Ascending aorta (tissue), 2 donors: ENCODE results near the gene ADAM23. TPM values are rescaled to one million over a fixed set of nuclear protein-coding genes. Genes with fewer than 3 reads are reported as not detected.
A peak's percentile ranks its signal among the peaks of the same experiment; 100 is the strongest.

ENCODE experiments used
- DNase-seq, 2 donors: peaks; one replicate each; pipeline ENCODE4 v3.0.0-alpha.2; 2019; ENCODE audit warnings: low spot score in 2 of 2
- H3K27ac ChIP-seq, 2 donors: fragments of 200-600 bp; sonication (generic); one replicate each; pipeline ENCODE4 v1.5.1; 2016 to 2017; ENCODE audit warnings: mild to moderate bottlenecking in 1 of 2
- H3K27me3 ChIP-seq: fragments of 200-600 bp; sonication (generic); one replicate; pipeline ENCODE4 v1.5.1; 2017
- H3K36me3 ChIP-seq, 2 donors: fragments of 200-600 bp; sonication (generic); one replicate each; pipeline ENCODE4 v1.5.1; 2016
- H3K4me1 ChIP-seq, 2 donors: fragments of 200-600 bp; sonication (generic); one replicate each; pipeline ENCODE4 v1.5.1; 2016 to 2017; ENCODE audit warnings: mild to moderate bottlenecking in 1 of 2
- H3K4me3 ChIP-seq, 2 donors: fragments of 200-600 bp; sonication (generic); one replicate each; pipeline ENCODE4 v1.5.1; 2016 to 2017; ENCODE audit warnings: mild to moderate bottlenecking in 1 of 2
- H3K9me3 ChIP-seq, 2 donors: fragments of 200-600 bp; sonication (generic); one replicate each; pipeline ENCODE4 v1.5.1; 2016
- intact Hi-C: fragments of 100-400 bp; cut with DNase I; formaldehyde crosslinking; loops from one replicate; pipeline ENCODE4 v1.15.1; 2023
- total RNA-seq: library from RNA; depleted of rRNA; stranded (reverse); fragments of >200 nt; gene quantifications from one replicate; pipeline ENCODE4 v1.1.0, GENCODE V29; 2016
- TF ChIP-seq, protein P1 (sequence below), 3 experiments: fragments of 200-600 bp in 2 of 3; fragments of 450-650 bp in 1 of 3; sonication (generic) in 2 of 3; IDR thresholded peaks; one replicate each; pipeline ENCODE4 v1.5.1; 2016 to 2019; ENCODE audit warnings: antibody characterized with exemption in 3 of 3, mild to moderate bottlenecking in 1 of 3, moderate library complexity in 1 of 3

ADAM23 gene
- total RNA-seq, 1 donor from 2014 or later, result 2.3 TPM

DNA sequence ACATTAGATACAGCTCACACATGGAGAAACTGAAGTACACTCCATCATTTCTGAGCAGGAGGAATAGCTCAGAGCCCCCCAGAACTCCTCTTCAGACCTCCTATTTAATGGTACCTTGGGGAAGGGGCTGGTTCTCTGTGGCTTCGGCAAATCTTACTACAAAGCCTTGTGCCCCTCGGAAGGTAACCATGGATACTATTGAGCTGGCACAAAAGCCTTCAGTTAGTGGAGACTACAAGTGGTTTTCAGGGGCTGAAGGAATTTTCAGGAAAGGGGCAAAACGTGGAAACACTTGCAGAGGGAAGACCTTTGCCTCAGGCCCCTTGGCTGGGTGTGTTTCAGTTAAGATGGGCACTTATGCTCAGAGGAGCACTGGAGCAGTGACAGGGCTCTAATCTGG lies 197.9 kb downstream of the ADAM23 start:
- Histone ChIP-seq H3K4me1 (no peaks in the 10 kb centered on the region), H3K36me3 (no peaks in the 10 kb centered on the region), H3K27ac (no peak overlapping the region), H3K9me3 (no peaks in the 10 kb centered on the region), H3K27me3 (no peaks in the 10 kb centered on the region), H3K4me3 (no peak overlapping the region)
- intact Hi-C loops, result no loop called here
- TF ChIP-seq, protein P1, sequence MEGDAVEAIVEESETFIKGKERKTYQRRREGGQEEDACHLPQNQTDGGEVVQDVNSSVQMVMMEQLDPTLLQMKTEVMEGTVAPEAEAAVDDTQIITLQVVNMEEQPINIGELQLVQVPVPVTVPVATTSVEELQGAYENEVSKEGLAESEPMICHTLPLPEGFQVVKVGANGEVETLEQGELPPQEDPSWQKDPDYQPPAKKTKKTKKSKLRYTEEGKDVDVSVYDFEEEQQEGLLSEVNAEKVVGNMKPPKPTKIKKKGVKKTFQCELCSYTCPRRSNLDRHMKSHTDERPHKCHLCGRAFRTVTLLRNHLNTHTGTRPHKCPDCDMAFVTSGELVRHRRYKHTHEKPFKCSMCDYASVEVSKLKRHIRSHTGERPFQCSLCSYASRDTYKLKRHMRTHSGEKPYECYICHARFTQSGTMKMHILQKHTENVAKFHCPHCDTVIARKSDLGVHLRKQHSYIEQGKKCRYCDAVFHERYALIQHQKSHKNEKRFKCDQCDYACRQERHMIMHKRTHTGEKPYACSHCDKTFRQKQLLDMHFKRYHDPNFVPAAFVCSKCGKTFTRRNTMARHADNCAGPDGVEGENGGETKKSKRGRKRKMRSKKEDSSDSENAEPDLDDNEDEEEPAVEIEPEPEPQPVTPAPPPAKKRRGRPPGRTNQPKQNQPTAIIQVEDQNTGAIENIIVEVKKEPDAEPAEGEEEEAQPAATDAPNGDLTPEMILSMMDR (IDR thresholded peaks at IDR 0.05), result no peak
- no peak for DNase-seq

DNA sequence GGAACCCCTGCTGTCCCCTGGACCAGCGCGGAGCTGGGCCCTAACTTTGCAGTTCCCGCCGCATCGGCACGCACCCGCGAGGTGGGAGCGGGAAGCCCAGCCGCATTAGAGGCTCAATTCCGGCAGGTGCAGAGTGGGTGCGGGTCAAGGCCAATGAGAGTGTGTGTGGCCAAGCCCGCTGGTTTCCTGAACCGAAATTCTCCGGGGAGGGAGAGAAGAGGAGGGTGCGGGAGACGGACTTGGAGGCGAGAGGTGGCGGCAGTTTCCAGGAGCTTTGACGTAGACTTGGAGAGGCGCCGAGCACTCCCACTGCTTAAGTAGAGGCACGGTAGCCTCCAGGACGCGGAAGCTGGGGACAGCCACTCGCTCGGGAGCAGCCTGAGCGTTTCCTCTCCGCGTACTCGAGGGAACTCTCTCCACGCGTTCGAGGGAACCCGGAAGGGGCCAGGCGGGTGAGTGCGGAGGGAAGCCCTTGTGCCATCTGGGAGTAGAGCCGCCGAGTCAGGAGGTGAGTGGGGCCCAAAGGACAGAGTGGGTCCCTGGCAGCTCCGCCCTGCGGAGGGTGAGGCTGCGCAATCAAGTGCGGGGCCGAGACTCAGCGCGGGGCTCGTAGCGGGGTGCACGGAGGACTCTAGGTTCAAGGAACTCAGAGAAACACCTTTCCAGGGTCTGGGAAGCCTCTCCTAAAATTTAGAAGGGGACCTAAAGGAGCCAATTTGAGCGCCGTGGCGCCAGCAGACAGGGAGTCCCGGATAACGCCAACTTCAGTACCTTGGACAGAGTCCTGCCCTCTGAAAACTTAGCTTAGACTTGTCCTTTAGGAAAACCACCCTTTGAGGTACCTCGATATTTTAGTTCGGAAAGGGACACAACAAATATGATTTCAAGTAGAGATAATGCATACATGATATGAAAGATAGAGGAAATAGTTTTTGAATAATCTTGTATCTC lies 199.0 kb downstream of the ADAM23 start, which contains the start of gene FAM237A:
Gene FAM237A, plus strand, starts transcription at position 413 of the 951 bp plus-strand sequence. CDS start 1,750 bp downstream, outside the sequence.
- TF ChIP-seq, protein P1 (IDR thresholded peaks at IDR 0.05), result no peak
- Histone ChIP-seq H3K27ac (no peak within 1 kb of the TSS), H3K27me3 (no peaks in the 10 kb centered on the region), H3K9me3 (no peaks in the 10 kb centered on the region), H3K36me3 (no peaks in the 10 kb centered on the region), H3K4me3 (peak within 1 kb of the TSS in 1 of 2 donors; percentile 2), H3K4me1 (no peaks in the 10 kb centered on the region)
- DNase-seq, result no peak
- intact Hi-C loops, result no loop called here

DNA sequence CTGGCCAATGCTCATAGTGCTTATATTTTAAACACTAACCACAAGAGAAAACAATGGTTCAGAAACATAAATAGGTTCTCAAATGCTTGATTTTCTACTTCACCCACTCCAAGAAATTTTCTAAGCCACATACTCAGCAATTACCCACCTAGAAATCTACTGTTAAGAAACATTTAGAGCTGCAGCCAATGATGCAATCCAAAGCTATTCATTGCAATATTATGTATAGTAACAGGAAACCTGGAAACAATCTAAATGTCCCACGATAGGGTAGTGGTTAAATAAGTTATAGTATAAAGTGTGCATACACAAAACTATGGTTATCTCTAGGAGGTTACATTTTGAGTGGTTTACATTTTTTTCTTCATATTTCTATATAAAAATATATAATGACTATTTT lies 204.7 kb downstream of the ADAM23 start:
- Histone ChIP-seq H3K4me3 (no peak overlapping the region), H3K36me3 (no peaks in the 10 kb centered on the region), H3K27ac (no peak overlapping the region), H3K9me3 (no peaks in the 10 kb centered on the region), H3K27me3 (no peaks in the 10 kb centered on the region), H3K4me1 (no peaks in the 10 kb centered on the region)
- TF ChIP-seq, protein P1 (IDR thresholded peaks at IDR 0.05), result no peak
- intact Hi-C loops, result no loop called here
- DNase-seq, result no peak

DNA sequence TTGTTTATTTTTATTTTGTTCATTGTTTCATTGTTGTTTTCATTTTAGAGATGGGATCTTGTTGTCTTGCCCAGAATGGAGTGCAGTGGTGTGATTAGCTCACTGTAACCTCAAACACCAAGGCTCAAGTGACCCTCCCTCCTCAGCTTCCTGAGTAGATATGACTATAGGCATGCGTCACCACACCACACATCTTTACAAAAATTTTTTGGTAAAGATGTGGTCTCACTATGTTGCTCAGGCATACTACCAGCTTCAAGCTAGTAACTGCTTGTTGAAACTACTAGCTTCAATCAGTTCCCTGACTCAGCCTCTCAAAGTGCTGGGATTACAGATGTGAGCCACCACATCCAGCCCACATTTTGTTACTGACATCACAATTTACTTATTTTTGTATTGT lies 213.8 kb downstream of the ADAM23 start:
- Histone ChIP-seq H3K27me3 (no peaks in the 10 kb centered on the region), H3K4me1 (no peaks in the 10 kb centered on the region), H3K9me3 (no peaks in the 10 kb centered on the region), H3K4me3 (no peak overlapping the region), H3K27ac (no peak overlapping the region), H3K36me3 (no peaks in the 10 kb centered on the region)
- TF ChIP-seq, protein P1 (IDR thresholded peaks at IDR 0.05), result no peak
- no peak for DNase-seq
- intact Hi-C loops, result no loop called here

DNA sequence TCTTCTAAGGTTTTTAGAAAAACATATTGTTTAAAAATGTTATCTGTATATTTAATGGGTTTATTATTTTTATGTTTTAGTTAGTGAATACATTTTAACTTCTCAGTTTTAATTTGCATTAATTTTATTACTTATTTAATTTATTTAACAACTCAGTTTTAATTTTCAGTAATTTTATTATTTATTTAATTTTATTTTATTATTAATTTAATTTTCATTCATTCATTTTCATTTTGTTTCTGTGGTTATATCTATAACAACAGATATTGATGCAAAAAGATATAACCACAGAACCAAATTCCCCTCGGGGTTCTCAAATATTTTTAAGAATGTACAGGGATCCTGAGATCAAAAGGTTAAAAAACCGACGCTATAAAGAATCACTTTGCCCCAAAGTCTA lies 221.9 kb downstream of the ADAM23 start:
- no peak for DNase-seq
- Histone ChIP-seq H3K27ac (no peak overlapping the region), H3K36me3 (no peaks in the 10 kb centered on the region), H3K27me3 (no peaks in the 10 kb centered on the region), H3K4me1 (no peaks in the 10 kb centered on the region), H3K4me3 (no peak overlapping the region), H3K9me3 (no peaks in the 10 kb centered on the region)
- intact Hi-C loops, result no loop called here
- TF ChIP-seq, protein P1 (IDR thresholded peaks at IDR 0.05), result no peak

Other genes starting within 250 kb of the ADAM23 start
- gene ZDBF2, start 168.9 kb upstream of the ADAM23 start, total RNA-seq, result 5.0 TPM
- gene FAM237A, start 199.0 kb downstream of the ADAM23 start, total RNA-seq, result not detected